A204.1 (cell line): Measurements from ENCODE around the gene TOMM20.
"Not testable (repeated sequence)": the region's sequence is repeated elsewhere in the genome, so short reads cannot be mapped to it uniquely, and the experiment has no call there.

ENCODE experiments used
- FAIRE-seq: peaks from 2 replicates; lab custom pipeline; 2012; peaks lifted over from hg19 to GRCh38; lab: Jason Lieb, UNC

The TOMM20 gene

DNA sequence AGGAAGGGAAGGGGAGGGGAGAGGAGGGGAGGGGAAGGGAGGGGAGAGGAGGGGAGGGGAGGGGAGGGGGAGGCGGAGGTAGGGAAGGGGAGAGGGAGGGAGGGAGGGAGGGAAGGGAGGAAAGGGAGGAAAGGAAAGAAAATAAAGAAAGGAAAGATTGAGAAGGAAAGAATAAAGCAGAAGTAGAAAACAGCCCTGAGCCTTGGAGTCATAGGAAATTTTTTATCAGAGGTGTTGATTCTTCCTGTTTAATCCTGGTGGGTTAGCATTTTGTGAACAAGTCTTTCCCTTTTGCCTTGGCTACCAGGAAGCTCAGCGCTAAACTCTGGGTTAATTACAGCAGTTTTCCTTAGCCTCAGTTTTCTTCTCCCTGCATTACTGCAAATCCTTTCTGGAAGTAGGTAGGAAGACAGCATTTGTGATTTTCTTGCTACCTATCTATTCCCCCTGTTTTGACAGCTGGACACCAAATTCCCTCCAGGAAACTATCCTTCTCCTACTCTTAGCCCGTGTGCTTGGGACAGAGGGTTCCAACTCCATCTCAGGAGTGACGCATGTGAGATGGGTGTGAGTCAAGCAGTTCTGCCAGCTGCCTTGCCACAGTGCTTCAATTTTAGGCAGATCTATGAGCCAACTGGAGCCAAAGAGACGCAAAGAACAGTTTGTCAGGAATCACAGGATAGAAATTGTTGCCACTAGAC lies 26.9 kb downstream of the TOMM20 start:
- no peak for FAIRE-seq

DNA sequence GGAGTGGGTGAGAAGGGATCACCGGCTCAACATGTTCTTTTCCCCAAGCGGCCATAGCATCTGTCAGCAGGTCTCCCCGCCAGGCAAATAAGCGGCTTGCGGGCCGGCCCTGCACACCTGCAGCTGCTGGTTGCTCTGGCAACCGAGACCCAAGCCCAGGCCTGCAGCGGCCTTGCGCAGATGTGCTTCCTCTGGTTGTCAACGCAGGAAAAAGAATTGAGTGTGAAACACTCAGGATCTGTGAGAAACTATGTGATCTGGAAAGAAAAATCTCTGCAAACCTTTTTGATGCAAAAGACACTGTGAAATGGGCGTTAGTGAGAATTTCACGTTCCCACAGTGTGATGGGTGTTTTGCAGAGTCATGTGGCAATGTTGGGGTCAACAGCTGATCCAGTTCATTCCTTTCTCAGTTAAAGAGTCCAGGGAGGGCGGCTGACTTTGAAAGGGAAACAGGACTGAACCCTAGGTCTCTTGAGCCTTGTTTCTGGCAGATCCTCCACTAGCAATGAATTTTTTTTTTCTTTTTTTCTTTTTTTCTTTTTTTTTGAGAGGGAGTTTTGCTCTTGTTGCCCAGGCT lies 28.4 kb downstream of the TOMM20 start:
- FAIRE-seq: no peak

DNA sequence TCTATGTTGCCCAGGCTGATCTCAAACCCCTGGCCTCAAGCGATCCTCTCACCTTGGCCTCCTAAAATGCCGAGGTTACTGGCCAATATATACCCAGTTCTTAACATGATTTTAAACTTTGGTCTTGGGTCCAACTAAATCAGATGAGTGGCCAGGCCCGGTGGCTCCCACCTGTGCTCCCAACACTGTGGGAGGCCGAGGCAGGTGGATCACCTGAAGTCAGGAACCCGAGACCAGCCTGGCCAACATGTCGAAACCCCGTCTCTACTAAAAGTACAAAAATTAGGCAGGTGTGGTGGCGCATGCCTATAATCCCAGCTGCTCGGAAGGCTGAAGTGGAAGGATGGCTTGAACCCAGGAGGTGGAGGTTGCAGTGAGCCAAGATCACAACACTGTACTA lies 29.6 kb downstream of the TOMM20 start:
- FAIRE-seq: no peak

DNA sequence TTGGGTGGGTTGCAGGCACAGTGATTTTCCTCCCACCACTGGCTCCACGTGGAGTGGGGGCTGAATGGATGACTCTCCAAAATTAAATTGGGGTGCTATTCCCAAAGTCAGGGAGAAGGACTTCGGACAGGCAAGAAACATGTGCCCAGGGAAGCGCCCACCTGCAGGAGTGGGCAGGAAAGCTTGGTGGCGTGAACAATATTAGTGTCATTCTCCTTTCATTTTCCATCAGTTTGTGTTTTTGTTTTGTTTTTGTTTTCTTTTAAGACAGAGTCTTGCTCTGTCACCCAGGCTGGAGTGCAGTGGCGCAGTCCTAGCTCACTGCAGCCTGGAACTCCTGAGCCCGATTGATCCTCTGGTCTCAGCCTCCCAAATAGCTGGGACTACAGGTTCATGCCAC lies 30.1 kb downstream of the TOMM20 start:
- no peak for FAIRE-seq

DNA sequence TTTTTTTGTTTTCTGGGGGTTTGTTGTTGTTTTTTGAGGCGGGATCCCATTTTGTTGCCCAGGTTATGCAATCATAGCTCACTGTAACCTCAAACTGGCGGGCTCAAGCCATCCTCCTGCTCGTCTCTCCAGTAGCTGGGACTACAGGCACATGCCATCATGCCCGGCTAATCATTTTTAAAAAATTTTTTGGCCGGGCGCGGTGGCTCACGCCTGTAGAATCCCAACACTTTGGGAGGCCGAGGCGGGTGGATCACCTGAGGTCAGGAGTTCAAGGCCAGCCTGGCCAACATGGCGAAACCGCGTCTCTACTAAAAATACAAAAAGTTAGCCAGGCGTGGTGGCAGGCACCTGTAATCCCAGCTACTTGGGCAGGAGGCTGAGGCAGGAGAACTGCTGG lies 31.1 kb downstream of the TOMM20 start:
- not testable (repeated sequence) for FAIRE-seq

DNA sequence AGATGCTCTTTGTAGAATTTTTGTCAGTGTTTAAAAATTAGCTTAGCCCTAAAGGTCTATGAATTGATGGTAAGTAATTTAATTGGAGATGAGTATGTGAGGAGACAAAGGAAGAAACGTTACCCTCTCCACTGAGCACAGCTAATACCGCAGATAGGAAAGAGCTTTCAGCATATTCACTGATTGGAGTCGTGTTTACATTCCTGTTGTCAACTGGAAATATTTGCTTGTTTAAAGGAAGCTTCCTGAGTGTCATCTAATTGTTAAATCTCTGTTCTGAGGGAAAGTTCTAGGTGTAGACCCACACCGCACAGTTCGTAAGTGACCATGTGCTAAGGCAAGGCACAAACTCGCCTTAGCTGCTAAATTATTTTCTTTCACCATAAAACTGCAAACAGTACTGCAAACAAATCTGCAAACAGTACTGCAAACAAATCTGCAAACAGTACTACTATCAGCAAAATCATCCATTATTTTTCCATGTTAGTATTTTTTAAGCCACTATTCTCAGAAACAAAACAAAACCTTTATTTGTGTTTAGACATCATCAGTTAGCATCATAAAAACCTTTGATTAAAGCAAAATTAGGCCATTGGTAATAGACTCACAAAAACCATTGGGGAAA lies 32.6 kb downstream of the TOMM20 start:
- no peak for FAIRE-seq

DNA sequence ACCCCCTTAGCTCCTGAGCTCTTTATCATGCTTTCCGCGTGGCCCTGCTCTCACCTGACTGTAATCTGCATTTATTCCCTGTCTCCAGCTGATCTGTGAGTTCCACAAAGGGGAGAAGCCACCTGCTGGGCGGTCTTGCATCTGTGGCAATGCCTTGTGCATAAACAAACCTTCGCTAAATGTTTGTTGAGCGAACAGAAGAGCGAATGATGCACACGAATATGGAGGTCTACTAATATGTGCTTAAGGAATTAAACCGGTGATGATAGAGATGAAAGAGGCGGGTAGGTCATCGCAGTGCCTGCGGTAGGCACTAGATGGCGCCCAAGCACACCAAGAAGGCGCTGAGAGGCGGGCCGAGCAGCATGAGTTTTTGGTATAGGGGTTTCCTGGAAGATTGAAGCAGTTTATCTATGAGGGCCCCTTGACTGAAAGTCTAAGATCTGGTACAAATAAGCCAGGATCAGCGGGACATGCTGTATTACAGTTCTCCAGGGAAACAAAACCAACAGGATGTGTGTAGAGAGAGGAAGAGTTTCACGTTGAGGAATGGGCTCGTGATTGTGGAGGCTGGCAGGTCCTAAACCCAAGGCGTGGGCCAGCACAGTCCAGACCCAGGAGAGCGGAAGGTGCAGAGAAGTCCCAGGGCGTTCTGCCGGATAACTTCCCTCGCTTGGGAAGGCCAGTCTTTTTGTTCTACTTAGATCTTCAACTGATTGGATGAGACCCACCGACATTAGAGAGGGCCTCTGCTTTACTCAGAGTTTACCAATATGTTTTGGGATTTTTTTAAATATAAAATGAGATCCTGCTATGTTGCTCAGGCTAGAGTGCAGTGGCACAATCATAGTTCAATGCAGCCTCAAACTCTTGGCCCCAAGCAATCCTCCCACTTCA lies 34.7 kb downstream of the TOMM20 start:
- no peak for FAIRE-seq

DNA sequence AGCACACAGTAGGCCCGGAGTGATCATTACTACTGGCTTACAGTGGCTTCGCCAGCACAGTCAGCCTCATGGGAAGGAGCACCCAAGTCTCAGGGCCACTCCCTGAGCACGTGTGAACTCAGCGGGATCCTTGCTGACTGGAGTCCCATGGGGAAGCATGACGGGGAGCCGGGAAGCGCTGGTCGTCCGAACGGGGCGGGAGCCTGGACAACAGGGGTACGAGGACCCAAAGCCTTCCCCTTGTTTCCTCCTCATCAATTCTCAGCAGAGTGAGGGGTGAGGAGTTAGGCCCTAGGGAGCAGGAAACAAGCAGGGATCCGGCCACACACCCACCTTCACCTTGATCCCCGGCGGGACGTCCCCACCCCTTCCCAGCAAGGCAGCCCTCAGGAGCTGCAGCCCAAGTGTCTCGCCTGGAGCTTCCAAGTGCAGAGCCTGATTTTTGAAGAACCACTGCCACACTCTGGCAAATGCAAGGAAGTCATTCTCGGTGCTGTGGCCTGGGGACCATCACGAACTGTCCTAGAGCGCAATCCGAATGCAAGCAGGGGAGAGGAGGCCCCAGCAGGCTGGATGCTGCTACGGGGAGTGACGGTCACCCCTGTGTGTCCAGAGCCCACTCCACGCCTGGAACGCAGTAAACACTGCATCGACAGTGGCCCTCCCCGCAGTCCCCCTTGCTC lies 35.5 kb downstream of the TOMM20 start:
- no peak for FAIRE-seq

DNA sequence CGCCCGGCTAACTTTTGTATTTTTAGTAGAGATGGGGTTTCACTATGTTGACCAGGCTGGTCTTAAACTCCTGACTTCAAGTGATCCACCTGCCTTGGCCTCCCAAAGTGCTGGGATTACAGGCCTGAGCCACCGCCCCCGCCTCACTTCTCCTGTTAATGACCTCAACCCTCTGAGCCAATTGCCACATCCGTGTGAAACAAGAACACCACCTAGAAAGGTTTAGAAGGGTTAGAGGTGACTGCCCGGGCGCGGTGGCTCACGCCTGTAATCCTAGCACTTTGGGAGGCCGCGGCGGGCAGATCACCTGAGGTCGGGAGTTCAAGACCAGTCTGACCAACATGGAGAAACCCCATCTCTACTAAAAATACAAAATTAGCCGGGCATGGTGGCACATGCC lies 36.2 kb downstream of the TOMM20 start:
- not testable (repeated sequence) for FAIRE-seq

DNA sequence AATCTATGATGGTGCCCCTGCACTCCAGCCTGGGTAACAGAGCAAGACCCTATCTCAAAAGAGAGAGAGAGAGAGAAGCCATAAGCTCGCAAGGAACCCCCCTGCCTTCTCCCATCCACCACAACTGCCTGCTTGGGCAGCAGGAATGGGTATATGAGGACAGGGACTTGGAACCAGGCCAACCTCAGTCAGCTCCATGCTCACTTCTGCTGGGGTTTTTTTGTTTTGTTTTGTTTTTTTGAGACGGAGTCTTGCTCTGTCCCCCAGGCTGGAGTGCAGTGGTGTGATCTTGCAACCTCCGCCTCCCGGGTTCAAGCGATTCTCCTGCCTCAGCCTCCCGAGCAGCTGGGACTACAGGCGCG lies 36.6 kb downstream of the TOMM20 start:
- not testable (repeated sequence) for FAIRE-seq

DNA sequence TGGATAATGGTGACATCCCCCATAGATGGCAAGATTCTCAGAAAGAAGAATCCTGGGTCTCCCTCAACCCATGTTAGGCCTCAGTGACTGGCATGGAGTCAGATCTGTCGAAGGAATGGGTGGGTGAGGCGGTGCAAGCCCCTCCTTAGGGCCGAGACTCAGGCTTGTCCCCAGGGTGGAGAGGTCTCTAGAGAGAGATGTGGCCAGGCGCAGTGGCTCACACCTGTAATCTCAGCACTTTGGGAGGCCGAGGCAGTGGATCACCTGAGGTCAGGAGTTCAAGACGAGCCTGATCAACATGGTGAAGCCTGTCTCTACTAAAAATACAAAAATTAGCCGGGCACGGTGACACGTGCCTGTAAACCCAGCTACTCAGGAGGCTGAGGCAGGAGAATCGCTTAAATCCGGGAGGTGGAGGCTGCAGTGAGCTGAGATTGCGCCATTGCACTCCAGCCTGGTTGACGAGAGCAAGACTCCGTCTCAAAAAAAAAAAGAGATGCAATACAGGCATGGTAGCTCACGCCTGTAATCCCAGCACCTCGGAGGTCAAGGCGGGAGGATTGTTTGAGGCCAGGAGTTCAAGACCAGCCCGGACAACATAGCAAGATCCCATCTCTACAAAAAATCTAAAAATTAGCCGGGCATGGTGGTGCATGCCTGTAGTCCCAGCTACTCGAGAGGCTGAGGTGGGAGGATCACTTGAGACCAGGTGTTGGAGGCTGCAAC lies 37.2 kb downstream of the TOMM20 start:
- FAIRE-seq: not testable (repeated sequence)

DNA sequence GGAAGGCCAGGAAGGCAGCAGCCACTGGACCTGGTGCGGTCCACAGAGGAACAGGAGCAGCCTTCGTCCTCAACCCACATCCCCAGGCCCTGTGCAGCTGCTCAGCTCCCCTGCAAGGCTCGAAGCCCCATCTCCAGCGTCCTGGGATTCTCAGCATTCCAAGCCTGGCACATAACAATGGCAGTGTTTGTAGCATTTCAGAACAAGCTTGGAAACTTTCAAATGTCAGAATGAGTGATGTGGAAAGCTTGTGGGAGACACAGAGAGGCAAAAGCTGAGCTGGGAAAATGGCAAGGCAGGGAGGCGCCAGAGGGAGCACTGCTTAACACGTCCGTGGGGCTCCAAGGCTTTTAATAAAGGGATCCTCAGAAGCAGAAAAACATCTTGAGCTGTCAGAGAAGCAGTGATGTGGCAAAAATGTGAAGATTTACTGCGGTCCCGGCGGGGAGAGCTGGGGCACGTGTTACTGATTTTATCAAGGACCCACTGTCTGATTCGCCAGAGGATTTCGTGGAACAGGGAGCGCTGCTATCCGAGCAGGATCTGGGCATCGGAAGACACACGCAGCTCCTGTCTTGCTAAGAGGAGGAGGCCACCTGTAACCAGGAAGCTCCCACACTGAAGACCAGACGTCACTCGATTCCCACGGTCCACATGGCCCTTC lies 38.1 kb downstream of the TOMM20 start:
- no peak for FAIRE-seq

DNA sequence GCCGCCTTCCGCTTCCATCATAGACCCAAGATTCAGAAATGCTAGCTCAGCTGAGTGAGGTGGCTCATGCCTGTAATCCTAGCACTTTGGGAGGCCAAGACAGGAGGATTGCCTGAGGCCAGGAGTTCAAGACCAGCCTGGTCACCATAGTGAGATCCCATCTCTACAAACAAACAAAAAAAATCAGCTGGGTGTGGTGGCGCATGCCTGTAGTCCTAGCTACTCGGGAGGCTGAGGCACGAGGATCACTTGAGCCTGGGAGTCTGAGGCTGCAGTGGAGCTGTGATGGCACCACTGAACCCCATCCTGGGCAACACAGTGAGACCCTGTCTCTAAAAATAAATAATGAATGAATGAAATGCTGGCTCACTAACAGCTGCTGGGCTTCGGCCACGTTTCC lies 39.7 kb downstream of the TOMM20 start:
- no peak for FAIRE-seq

DNA sequence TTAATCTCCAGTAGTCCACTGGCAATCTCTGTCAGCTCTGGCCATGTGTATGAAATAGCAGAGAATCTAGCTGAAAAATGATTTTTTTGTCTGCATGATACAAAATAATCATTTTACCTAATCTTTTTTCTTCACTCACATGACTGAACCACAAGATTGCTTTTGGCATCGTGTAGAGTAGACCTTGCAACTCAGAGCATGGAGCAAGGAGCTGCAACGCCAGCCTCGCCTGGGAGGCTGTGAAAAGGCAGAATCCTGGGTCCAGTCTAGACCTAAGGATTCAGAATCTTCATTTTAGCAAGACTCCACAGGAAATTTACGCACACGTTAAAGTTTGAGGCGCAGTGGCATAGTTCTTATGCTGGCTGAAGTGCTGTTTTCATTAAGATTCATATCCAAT lies 40.2 kb downstream of the TOMM20 start:
- no peak for FAIRE-seq

DNA sequence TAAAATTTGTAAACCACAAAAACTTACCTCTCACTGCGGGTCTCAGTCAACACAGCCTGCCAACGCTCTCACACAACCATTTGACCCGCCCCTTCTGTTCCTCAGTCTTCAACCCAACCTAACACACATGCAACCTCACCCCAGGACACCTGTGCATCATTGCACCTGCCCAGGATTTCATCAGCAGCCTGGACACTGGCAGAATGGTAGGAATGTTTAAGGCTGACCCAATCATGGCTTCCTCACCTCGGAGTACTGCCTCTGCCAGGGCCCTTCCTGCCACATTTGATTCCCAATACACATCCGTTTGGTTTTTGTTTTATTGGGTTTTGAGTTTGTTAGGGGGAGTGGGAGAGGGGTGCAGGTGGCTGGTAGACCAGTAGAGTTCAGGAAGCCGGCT lies 40.7 kb downstream of the TOMM20 start:
- FAIRE-seq: no peak

DNA sequence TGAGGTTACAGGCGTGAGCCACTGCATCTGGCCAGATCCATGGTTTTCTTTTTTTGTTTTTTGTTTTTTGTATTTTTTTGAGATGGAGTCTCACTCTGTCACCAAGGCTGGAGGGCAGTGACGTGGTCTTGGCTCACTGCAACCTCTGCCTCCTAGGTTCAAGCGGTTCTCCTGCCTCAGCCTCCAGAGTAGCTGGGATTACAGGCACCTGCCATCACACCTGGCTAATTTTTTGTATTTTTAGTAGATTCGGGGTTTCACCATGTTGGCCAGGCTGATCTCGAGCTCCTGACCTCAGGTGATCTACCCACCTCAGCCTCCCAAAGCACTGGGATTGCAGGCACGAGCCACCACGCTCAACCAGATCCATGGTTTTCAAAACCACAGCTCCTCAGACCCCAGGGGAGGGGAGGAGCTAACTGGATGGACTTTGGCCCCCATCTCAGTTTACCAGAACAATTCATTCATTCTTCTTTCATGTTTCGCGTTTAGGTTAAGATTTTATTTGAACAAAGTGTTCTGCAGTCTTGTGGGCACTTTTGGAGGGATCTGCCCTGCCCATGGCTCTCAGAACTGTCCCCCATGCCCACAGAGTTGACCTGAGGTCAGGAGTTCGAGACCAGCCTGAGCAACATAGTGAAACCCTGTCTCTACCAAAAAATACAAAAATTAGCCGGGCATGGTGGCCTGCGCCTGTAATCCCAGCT lies 43.1 kb downstream of the TOMM20 start:
- FAIRE-seq: not testable (repeated sequence)

DNA sequence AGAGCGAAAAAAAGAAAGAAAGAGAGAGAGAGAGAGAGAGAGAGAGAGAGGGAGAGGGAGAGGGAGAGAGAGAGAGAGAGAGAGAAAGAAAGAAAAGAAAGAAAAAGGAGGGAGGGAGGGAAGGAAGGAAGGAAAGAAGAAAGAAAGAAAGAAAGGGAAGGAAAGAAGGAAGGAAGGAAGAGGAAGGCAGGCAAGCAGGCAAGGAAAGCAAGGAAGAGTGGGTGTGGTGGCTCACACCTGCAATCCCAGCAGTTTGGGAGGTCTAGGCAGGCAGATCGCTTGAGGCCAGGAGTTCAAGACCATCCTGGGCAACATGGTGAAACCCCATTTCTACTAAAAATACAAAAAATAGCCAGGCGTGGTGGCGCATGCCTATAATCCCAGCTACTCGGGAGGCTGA lies 47.8 kb downstream of the TOMM20 start:
- FAIRE-seq: not testable (repeated sequence)

DNA sequence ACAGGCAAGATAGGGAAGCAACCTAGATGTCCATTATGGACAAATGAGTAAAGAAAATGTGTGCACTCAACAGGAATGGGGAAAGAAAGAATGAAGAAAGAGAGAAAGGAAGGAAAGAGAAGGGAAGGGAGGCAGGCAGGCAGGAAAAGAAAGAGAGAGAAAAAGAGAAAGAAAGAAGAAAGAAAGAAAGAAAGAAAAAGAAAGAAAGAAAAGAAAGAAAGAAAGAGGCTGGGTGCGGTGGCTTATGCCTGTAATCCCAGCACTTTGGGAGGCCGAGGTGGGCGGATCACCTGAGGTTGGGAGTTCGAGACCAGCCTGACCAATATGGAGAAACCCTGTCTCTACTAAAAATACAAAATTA lies 48.4 kb downstream of the TOMM20 start:
- not testable (repeated sequence) for FAIRE-seq

DNA sequence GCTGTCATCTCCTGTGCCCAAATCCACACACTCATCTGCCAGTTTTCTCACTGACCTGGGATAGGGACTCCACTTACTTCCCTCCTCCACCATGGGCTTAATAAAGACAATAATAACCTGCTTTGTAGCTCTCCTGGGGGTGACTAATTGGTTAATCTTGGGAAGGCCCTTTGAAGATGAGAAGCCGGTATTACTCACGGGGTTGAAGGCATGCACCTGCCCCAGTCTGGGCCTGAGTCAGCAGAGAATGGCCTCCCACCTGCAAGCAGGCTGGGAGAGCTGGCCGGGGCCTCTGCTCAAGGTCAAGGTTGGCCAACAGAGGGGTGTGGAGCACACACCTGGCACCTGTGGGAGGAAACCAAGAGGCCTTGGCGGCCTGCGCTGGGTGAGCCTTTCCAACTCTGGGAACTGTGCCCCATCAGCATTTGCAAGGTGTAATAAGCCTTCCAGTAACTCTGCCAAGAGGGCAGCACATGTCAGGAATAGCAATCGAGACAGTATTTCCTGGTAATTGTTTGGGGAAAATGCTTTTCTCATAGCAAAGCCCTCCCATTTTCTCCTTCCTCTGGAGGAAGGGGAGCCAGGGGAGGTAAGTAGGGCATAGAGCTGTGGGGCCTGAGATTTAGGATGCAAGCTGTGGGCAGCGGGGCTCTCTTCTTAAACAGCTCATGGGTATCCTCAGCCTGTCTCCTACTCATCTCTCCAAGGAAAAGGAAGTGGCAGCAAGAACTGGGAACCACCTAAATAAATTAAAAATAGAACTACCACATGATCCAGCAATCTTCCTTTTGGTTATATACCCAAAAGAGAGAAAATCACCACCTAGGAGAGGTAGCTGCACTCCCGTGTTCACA lies 49.0 kb downstream of the TOMM20 start:
- FAIRE-seq: no peak
